22Rv1 (cell line): ENCODE data around the gene WDR13.

Experiments used
- CTCF ChIP-seq: fragments of 450-650 bp; IDR thresholded peaks from 2 replicates; pipeline ENCODE4 v1.5.1; 2017; ENCODE audit warnings: mild to moderate bottlenecking
- ZFX ChIP-seq: fragments of 450-650 bp; IDR thresholded peaks from 2 replicates; pipeline ENCODE4 v1.6.1; 2017; ENCODE audit warnings: antibody characterized with exemption, borderline replicate concordance

GRCh38 chrX:48578661-48579128 lies 18.6 kb upstream of the WDR13 start:
- TF ChIP-seq CTCF (no peak), ZFX (no peak)
